Fibroblast of skin of right quadriceps (primary cell): ENCODE data around the gene NSUN7.
"Not testable (repeated sequence)": the region's sequence is repeated elsewhere in the genome, so short reads cannot be mapped to it uniquely, and the experiment has no call there.

Experiments
- DNase-seq: peaks from one replicate; pipeline ENCODE4 v3.0.0-alpha.2; 2013

The NSUN7 gene

DNA sequence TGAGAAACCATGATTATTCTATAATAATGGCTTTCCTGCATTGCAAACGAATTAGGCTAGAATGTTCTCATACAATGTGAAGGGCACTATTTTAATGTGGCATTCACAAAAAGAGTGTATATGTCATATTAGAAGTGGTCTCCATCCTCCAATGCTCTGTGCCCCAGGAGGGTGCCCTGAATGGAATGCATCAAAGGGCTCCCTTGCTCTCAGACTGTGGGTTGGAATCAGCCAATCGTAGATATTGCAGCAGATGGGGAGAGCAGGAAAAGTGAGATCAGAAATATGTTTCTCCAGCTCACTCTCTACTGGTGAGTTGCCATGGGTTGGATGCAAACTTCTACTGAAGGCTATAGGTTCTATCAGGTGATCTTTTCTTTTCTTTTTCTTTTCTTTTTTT lies 11.9 kb upstream of the NSUN7 start:
- no peak for DNase-seq

DNA sequence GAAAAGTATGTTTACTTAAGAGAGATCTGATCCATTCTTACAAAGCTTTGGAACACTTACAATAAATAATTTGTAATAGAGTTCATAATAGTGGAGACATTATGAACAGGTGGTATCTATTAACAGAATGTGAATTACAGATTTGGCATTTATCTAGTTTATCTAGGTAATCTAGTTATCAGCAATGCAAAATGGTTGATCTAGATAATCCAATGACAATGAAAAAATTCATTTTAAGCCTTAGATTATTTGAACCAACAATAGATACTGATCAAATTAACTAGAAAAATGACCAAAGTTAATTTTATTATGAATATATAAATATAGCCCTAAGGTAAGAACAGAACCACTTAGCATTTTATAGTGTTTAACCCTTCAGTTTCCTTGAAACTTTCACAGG lies 10.4 kb upstream of the NSUN7 start:
- no peak for DNase-seq

DNA sequence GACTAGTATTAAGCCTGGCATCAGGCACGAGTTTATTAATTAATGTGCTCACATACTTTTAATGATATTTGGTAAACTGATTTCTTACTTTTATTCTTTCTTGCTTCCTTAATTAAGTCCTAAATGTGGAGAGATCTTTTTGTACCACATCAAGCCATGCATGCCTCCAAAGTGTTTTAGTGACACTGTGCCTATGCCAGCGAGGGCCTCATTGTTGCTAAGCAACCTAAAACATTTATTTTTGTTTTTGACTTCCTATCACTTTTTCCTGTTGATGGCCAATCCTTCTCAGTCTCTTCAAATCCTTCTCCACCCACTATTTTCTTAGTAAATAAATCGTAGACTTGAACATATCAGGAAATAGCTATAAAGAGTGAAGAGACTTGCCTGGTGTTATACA lies 5.5 kb upstream of the NSUN7 start:
- DNase-seq = no peak

DNA sequence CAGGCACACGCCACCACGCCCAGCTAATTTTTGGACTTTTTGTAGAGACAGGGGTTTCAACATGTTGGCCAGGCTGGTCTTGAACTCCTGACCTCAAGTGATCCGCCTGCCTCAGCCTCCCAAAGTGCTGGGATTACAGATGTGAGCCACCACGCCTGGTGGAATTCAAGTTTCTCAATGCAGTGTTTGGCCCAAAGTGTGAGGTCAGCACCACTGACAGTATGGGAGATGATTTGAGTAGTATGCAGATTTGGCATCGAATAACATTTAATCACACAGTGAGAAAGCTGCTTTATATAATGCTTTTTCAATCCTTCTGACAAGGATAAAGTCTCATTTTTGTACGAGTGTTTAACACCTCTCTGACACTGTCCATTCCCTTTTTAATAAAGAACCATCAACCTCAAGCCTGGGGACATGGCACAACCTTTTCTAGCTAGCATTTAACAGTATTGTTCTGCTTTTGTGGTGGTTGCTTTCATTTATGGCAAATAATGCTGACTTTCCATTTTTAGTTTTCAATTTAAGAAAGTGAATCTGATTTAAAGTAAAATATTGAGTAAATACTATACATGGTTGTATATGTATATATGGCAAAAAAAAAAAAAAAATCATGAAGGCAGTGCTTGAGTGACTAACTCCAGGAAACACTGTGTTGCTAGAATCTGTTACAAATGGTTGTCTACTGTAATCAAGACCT lies 4.3 kb upstream of the NSUN7 start:
- DNase-seq = no peak

DNA sequence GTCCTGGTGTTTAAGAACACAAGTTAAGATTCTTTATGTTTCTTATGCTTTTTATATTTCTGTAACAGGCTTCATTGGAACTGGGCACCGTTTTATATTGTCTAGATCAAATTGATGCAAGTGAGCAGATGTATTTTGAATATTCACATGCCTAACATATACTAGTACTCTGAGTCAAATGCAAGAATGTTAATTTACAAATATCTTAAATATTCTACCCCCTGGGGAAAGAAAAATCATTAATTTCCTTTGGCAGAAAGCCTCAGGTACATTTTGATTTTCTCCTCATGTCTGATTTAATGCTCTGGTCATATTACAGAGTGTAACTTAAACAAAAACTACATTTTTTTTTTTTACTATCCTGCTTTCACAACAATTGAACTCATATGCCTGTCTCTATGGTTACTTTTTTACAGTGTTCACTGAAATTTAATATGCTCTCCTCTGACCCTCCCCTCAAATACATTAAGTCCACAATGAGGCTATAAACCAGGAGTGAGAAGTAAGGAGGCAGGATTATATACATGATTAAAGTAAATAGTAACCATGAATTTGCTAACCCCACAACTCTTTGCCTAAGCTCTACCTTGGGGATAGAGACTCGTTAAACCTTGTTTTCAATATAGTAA lies 2.4 kb upstream of the NSUN7 start:
- peak; percentile 64 for DNase-seq

DNA sequence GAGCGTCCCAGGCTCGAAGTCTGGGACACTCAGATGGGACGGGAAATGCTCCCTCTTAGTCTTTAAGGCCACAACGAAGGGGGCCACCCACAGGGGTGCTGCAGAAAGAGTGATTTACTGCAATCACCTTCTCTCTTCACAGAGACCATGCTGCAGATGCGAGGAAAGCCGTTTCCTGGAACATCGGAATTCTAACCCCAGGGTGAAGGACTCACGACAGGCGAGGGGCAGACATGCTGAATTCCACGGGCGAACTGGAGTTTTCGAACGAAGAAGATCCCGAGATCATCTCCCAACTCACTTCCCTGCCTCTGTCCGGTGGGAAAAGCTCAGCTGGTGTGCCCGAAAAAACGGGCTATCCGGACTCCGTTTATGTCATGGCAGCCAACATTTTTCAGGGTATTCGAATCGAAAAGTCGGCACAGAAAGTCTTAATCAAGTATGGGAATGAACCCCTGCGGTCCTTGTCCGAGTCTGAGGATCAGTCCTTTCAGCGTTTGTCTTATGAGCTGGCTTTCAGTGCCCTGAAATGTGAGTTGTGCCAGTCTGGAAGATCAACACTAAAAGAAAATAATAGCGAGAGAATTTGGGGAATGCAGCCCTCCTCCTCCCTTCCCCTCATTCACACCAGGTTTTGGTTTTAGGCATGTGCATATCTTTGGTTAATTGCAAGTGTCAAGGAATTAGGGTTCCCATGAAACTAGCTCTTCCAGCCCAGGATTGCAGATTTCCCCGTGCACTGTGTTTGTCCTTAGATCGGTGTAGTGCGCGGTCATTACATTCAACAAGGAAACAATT lies 905 bp downstream of the NSUN7 start:
- peak; percentile 40 for DNase-seq

DNA sequence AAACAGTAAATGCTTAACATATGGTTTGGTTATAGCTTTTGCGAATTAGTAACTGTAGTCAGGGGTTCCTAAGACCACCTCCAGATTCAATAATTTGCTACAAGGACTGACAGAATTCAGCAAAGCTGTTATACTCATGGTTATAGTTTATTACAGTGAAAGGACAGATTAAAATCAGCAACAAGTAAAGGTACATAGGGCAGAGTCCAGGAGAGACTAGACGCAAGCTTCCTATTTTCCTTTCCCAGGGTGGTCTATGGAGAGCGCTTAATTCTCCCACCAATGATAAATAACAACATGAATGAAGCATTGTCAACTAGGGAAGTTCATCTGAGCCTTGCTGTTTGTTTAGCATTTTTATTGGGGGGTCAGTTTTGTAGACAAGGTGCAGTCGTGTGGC lies 5.9 kb downstream of the NSUN7 start:
- DNase-seq = no peak

DNA sequence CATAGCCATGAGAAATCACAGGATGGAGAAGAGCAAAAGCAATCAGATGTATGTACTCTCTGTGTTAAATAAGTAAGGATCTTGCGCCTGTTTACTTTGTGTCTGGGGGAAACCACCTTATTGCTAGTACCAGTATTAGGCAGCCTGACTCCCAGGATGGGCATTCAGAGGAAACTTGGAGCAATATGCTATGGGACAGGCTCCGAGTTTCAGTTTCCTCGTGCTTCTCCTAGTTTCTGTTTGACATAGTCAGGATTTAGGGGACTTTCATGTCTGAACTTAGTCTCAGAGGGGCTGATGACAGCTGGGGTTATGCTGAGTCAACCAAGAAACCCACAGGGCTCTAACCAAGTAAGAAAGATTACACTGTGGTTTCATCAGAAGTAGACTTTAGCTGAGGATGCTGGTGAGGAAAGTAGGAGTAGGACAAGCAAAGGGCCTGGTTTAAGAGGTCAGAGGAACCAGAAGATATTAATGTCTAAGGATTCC lies 13.5 kb downstream of the NSUN7 start:
- DNase-seq = peak; percentile 89

DNA sequence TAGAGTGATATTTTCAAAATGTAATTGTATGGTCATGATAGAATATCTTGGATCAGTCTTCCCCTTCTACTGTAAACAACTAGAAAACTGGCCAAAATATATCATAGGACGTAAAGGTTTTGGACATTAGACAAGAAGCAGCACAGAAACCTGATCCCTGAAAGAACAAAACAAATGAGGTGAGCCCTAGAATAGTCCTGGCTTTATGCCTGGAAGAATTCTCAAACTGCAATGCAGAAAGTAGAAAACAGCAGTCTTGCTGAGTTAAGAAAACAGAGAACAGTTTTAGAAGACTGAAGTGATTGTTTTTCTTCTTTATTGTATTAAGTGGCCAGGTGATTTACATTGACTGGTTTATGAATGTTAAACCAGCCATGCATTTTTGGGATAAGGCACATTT lies 19.5 kb downstream of the NSUN7 start:
- peak; percentile 11 for DNase-seq

DNA sequence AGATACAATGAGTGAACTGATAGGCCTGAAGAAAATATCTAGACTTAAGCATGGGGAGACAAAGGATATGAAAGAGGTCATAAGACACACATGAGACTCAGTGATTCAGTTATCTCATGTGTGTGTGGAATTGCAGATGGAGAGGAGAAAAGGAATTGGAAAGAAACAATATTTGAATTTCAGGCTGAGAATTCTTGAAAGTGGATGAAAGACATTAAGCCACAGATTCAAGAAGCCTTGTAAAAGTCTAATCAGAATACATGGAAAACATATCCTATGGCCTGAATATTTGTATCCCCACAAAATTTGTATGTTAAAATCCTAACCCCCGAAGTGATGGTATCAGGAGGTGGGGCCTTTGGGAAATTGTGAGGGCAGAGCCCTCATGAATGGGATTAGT lies 28.3 kb downstream of the NSUN7 start:
- no peak for DNase-seq

DNA sequence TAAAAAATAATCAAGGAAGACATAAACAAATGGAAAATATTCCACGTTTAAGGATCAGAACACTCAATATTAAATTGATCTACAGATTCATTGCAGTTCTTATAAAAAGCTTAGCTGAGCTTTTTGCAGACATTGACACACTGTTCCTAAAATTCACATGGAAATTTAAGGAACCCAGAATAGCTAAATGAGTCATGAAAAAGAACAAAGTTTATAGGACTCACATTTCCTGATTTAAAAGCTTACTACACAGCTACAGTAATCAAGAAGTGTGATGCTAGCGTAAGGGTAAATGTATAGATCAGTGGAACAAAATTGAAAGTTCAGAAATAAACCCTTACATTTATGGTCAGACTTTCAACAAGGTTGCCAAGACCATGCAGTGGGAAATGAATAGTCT lies 33.1 kb downstream of the NSUN7 start:
- no peak for DNase-seq

DNA sequence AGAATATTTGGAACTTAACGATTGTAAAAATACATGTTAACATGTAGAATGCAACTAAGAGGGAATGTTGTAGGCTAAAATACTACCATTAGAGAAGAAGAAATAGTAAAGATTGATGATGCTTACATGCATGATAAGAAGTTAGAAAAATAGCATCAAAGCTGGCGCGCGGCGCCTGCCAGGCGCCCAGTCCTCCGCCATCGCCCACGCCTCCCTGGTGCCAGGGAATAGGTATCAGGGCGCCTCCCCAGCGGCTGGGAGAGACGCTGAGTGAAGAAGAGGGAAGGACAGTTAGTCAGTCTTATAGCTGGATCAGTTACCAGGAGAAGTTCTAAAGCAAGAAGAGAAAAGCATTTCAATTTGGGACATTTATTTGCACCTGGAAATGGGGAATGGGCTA lies 36.0 kb downstream of the NSUN7 start:
- no peak for DNase-seq

DNA sequence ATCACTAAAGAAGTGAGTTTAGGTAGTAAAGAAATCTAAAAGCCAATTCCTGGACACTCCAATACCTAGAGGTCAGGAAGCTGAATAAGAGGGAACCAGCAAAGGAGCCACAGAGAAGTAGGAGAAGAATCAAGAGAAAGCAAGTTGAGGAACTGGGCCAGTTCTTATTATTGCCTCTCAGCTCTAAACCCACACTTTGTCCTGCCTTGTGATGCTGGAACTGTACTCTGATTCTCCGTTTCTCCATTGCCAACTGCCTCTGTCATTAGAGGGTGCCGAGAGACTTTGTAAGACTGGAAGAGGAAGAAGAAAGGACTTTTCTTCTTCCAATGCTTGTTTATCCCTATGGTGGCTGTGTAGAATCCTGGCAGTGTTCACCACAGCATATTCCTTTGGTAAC lies 38.6 kb downstream of the NSUN7 start:
- DNase-seq = no peak

DNA sequence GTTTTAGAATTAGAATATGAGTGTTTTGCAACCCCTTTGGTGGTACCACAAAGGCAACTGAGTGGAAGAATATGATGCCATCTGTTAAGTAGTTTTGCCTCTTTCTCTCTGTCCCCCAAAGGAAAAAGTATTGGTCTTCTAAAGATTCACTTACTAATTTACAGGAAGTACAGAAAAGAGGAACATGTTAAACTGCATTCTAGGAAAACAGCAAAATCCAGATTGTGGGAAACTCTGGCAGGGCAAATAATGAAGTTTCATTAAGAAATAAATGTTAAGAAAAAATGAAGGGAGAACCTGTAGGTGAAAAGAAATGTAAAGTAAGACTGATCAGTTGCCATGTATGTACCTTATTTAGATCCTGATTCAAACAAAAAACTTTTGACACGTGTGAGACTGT lies 39.3 kb downstream of the NSUN7 start:
- DNase-seq = no peak

DNA sequence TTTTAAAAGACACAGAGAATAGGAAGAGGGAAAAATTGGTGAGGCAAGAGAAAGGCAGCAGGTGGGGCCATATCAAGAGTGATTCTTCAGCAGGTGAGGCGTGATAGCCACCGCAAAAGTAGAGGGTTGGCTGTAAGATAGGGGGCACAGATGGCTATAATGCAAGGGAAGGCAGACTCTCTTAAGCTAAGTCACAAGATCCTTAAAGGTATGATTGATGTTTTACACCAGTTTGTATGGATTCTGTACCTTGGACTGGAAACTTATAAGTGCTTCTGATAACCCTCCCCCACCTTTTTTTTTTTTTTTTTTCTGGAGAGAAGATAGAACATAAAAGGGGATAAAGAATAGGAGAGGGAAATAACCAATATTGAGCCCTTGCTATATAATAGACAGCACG lies 40.0 kb downstream of the NSUN7 start:
- no peak for DNase-seq

DNA sequence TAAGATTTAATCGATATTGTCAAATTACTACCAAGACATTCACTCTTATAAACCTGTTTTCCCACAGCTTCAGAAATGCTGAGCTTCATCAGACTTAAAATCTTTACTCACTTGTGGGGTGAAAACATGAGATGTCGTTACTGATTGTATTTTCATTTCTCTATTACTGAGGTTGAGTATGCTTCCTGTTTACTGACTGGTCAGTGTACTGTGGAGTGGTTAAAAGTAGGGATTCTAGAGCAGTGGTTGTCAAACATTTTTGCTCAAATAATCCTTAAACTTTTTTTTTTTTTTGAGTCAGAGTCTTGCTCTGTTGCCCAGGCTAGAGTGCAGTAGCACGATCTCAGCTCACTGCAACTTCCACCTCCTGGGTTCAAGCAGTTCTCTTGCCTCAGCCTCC lies 50.3 kb downstream of the NSUN7 start:
- DNase-seq = no peak

DNA sequence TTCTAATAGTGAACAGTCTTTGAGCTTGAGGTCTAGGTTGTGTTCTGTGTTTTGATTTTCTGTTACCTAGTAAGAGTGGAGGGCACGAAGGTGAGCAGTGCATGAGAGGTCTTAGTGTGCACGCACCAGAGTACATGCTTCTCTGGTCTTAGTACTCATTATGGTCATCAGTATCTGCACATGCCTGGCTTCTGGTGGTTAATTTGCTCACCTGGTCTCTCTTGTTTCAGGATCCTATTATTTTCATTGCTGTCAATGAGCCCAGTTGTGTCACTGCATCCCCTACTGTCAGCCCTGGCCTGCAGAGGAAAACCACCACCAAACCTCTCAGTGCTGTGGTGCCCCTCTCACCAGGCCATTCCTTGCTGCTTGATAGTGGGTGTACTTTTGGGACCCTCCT lies 54.8 kb downstream of the NSUN7 start:
- no peak for DNase-seq

DNA sequence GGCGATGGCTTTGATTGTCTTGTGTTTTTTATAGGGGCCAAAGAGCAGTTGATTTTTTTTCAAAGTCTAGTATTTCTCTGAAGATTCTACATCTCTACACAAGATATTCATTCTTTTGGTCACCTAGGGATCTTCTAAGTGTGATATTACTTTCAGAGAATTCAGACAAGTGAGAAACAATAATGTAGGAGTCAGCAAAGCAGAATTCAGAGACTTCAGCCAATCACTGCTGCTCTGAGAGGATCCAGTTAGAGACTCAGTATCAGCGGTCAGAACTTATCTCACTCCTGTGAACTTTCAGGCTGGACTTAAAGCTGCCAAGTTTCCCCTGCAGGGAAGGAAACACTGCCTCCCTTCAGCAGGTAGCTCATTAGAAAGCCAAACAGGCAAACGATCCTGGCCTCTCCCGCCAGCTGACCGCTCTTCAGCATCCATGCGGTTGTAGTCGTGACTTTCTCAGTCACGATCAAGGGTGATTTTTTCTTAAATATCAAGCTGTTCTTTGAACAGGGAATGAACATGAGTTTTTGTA lies 59.2 kb downstream of the NSUN7 start:
- DNase-seq = no peak

DNA sequence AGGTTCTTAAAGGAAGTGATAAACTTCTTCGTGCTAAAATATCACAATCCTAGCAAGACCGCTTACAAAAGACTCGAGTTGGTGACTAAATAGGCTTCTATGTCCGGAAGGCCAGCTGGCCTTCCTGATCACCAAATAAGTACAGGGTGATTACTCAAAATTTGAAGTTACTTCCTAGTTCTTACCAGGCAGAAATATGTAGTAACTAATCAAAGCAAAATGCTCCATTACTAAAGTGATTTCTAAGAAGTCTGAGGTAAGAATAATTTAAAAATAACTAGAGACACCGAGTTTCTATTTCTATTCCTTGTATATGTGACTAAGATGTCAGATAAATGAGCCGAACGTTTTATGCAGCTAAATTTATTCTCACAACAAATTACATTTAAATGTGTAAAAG lies 62.2 kb downstream of the NSUN7 start:
- DNase-seq = no peak

DNA sequence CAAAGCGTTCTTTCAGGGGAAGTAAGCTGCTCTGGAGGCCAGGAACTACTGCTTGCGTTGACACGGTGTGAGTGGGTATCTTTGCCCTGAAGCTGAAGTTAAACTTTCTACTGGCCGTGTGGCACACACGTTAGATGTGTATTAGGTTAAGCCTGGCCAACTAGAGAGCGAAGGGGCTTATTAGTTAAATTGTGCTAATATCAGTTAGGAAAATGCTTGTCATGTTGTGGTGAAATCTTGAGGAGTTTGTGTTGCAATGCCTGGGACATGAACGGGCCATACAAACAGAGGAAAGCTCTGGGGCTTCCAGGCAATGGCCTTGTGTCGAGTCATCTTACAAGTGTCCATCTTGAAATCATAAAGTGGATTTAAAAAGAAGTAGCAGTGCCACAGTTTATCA lies 62.6 kb downstream of the NSUN7 start:
- DNase-seq = no peak

DNA sequence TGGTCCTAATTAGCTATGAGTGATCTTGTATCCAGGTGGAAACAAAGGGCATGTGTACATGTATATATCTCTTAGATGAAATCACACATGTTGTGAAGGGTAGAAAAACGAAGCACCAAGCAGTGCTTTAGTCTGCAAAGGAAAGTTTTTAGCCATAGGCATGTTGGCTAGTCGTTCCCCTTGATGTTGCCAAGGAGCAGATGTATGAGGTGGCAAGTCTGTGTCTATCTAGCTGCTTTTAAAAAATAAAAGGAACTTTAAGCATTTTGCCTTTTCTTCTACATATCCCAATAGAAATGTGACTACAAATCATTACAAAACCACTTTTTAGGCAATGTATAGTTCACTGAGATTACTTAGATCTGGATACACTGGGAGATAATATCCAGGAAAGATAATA lies 63.1 kb downstream of the NSUN7 start:
- DNase-seq = no peak

DNA sequence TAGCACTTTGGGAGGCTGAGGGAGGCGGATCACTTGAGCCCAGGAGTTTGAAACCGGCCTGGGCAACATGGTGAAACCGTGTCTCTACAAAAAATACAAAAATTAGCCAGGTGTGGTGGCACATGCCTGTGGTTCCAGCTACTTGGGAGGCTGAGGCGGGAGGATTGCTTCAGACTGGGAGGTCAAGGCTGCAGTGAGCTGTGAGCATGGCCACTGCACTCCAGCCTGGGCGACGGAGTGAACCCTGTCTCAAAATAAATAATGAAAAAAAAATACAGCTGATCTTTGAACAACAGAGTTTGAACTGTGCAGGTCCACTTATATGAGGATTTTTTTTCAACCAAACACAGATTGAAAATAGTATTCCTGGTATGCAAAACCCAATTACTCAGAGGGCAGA lies 67.4 kb downstream of the NSUN7 start:
- not testable (repeated sequence) for DNase-seq

DNA sequence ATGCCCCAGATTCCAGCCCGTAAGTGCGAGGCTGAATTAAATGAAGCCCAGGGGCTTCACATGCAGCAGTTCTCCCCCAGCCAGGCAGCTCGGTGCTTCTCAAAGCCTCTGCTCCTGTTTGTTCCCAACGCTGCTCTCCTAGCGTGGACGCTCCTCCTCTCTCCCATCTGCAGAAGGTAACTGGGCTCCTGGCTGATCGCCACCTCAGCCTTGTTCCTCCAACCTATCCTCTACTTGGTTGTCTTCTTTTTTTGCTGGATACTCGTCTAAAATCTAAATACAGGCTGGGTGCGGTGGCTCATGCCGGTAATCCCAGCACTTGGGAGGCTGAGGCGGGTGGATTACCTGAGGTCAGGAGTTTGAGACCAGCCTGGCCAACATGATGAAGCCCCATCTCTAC lies 70.3 kb downstream of the NSUN7 start:
- no peak for DNase-seq
